ENCODE measurements around the gene PIP5KL1.

DNA sequence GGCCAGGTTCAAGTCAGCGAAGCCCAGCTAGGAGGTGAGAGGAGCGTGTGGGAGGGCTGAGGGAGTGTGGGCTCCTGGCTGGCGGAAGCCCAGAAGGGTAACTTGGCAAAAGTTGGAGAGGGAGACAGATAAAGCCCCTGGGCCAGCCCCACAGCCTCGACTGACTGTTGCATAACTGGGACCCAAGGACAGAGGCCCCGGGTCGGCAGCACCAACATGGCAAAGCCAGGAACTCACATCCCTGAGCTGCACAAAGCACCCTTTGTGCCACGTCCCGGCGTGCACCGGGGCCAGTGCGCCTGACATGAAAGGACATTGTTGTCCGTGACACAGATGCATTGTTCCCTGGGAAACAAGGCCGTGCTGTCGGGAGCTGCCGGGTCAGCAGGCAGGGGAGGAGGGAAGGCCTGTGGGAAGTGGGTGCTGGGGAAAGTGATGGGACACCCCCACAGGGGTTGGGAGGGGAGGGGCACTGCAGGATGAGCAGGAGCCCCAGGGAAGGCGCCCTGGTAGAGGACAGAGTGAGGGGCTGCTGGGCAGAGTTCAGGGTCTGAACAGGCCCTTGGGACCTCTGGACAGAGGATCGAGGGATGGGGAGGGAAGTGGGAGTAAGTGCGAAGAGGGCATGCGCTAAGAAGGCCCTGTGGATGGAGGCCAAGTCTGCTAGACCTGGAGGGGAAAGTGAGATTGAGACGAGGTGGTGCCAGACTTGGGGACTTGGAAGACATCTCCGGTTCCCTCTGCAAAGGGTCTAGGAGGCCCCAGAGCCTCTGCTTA, 20.1 kb upstream of the PIP5KL1 start:
- TF ChIP-seq, protein P1, sequence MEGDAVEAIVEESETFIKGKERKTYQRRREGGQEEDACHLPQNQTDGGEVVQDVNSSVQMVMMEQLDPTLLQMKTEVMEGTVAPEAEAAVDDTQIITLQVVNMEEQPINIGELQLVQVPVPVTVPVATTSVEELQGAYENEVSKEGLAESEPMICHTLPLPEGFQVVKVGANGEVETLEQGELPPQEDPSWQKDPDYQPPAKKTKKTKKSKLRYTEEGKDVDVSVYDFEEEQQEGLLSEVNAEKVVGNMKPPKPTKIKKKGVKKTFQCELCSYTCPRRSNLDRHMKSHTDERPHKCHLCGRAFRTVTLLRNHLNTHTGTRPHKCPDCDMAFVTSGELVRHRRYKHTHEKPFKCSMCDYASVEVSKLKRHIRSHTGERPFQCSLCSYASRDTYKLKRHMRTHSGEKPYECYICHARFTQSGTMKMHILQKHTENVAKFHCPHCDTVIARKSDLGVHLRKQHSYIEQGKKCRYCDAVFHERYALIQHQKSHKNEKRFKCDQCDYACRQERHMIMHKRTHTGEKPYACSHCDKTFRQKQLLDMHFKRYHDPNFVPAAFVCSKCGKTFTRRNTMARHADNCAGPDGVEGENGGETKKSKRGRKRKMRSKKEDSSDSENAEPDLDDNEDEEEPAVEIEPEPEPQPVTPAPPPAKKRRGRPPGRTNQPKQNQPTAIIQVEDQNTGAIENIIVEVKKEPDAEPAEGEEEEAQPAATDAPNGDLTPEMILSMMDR (IDR thresholded peaks at IDR 0.05; ENCODE audit: insufficient read depth, low read depth, low read length), result no peak
- no peak for TF ChIP-seq EZH2 (IDR thresholded peaks at IDR 0.05; ENCODE audit: insufficient read depth, low read length)

All from astrocyte (in vitro differentiated cells and primary cell).